Suppressor macrophage treated with lipopolysaccharide for 1 hour (primary cell): ENCODE data around the gene PNMA6A.
"Not testable (repeated sequence)": the region's sequence is repeated elsewhere in the genome, so short reads cannot be mapped to it uniquely, and the experiment has no call there.

Experiments
- DNase-seq, 3 donors: peaks; one replicate each; pipeline ENCODE4 v3.0.0-alpha.2; 2020 to 2022

PNMA6A gene

GRCh38 chrX:153071909-153072583 is at the start of gene PNMA6A:
Gene PNMA6A, plus strand, starts transcription at chrX:153072454. Its CDS starts 609 bp downstream, at chrX:153073063.
- not testable (repeated sequence) for DNase-seq

GRCh38 chrX:153026501-153026900 is 45.8 kb upstream of the PNMA6A start:
- not testable (repeated sequence) for DNase-seq

GRCh38 chrX:153028487-153028886 is 43.8 kb upstream of the PNMA6A start:
- DNase-seq = not testable (repeated sequence)

GRCh38 chrX:153029162-153029561 is 43.1 kb upstream of the PNMA6A start:
- DNase-seq = no peak

GRCh38 chrX:153029875-153030274 is 42.4 kb upstream of the PNMA6A start:
- DNase-seq = no peak

GRCh38 chrX:153030801-153031200 is 41.5 kb upstream of the PNMA6A start:
- DNase-seq = no peak

GRCh38 chrX:153032397-153033118 is 39.7 kb upstream of the PNMA6A start:
- peak; percentile 78 to 86 (median 84) for DNase-seq

GRCh38 chrX:153049093-153049492 is 23.2 kb upstream of the PNMA6A start:
- no peak for DNase-seq

- DNase-seq = no peak
Measured at GRCh38 chrX:153052534-153052933, 19.7 kb upstream of the PNMA6A start.

- peak in 2 of 3 donors; percentile 3 to 20 for DNase-seq
Measured at GRCh38 chrX:153055871-153056749, 16.1 kb upstream of the PNMA6A start, which contains the start of gene PNMA3. Gene PNMA3, plus strand, starts transcription at chrX:153056470. Its CDS starts 586 bp downstream, at chrX:153057056.

- no peak for DNase-seq
Measured at GRCh38 chrX:153057281-153057680, 15.0 kb upstream of the PNMA6A start.

GRCh38 chrX:153059191-153060094 is 12.8 kb upstream of the PNMA6A start:
- DNase-seq = peak in 1 of 3 donors; percentile 2

GRCh38 chrX:153060095-153060445 is 12.2 kb upstream of the PNMA6A start:
- DNase-seq = no peak

- peak in 2 of 3 donors; percentile 34 to 37 for DNase-seq
Measured at GRCh38 chrX:153061732-153062131, 10.5 kb upstream of the PNMA6A start.

- peak in 1 of 3 donors; percentile 4 for DNase-seq
Measured at GRCh38 chrX:153063315-153063714, 8.9 kb upstream of the PNMA6A start.

GRCh38 chrX:153064061-153064460 is 8.2 kb upstream of the PNMA6A start:
- peak in 1 of 3 donors; percentile 0 for DNase-seq

- no peak for DNase-seq
Measured at GRCh38 chrX:153065389-153065788, 6.9 kb upstream of the PNMA6A start.

- DNase-seq = not testable (repeated sequence)
Measured at GRCh38 chrX:153066402-153066801, 5.9 kb upstream of the PNMA6A start.

- not testable (repeated sequence) for DNase-seq
Measured at GRCh38 chrX:153073331-153073730, 1.1 kb downstream of the PNMA6A start.

- DNase-seq = no peak
Measured at GRCh38 chrX:153074262-153074899, 2.1 kb downstream of the PNMA6A start.

- DNase-seq = no peak
Measured at GRCh38 chrX:153074935-153075334, 2.7 kb downstream of the PNMA6A start.

- DNase-seq = no peak
Measured at GRCh38 chrX:153075366-153075765, 3.1 kb downstream of the PNMA6A start.
